ENCODE results near the gene ELANE. TPM values are rescaled to one million over a fixed set of nuclear protein-coding genes. Genes with fewer than 3 reads are reported as not detected.
A peak's percentile ranks its signal among the peaks of the same experiment; 100 is the strongest.

ELANE gene
- total RNA-seq = 0.52 TPM
- long read RNA-seq, partial matches to known transcripts = 0 of 1 reads
- long read RNA-seq, other reads (novel, unspliced or antisense) = 0 of 1 reads

DNA sequence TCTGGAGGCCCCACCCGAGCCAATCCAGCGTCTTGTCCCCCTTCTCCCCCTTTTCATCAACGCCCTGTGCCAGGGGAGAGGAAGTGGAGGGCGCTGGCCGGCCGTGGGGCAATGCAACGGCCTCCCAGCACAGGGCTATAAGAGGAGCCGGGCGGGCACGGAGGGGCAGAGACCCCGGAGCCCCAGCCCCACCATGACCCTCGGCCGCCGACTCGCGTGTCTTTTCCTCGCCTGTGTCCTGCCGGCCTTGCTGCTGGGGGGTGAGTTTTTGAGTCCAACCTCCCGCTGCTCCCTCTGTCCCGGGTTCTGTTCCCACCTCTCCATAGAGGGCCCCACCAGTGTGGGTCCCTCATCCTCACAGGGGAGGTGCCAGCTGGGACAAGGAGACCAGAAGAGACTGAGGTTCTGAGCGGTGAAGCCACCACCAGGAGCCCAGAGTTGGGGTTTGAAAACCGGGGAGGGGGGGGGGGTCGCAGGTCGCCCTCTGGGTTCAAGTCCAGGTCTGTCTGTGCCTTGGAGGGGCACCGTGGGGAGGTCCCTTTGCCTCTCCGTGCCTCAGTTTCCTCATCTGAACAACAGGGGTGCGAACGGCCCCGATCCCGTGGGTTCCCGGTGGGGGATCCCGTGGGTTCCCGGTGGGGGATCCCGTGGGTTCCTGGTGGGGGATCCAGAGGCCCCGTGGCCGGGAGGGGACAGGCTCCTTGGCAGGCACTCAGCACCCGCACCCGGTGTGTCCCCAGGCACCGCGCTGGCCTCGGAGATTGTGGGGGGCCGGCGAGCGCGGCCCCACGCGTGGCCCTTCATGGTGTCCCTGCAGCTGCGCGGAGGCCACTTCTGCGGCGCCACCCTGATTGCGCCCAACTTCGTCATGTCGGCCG, at the start of gene ELANE:
Gene ELANE, plus strand, starts transcription at position 168 of the 878 bp plus-strand sequence. Its CDS starts 26 bp downstream, at position 194.
- H3K27ac ChIP-seq = peak within 1 kb of the TSS; percentile 68
- DNase-seq (peak; percentile 63), ATAC-seq (no peak)
- peaks cover 19% of the 10 kb centered on the region for H3K27me3 ChIP-seq
- intact Hi-C loops (cut with DNase I) = loop anchor here (10.0 kb wide), 1 partner anchor 88 kb away; no protein-coding TSS in a partner anchor
- peaks cover 16% of the 10 kb centered on the region for H3K4me1 ChIP-seq
- H3K4me3 ChIP-seq = no peak within 1 kb of the TSS
- H3K9me3 ChIP-seq = no peaks in the 10 kb centered on the region
- no peak for TF ChIP-seq CTCF (IDR thresholded peaks at IDR 0.05)
- H3K36me3 ChIP-seq = no peaks in the 10 kb centered on the region

GRCh38 chr19:802498-803098, 49.5 kb upstream of the ELANE start:
- Histone ChIP-seq H3K36me3 (peaks cover 77% of the 10 kb centered on the region), H3K9me3 (no peaks in the 10 kb centered on the region), H3K27ac (peak overlapping the region; percentile 30), H3K4me1 (peaks cover 46% of the 10 kb centered on the region), H3K27me3 (no peaks in the 10 kb centered on the region), H3K4me3 (peak overlapping the region; percentile 7)
- no peak for TF ChIP-seq CTCF (IDR thresholded peaks at IDR 0.05)
- intact Hi-C loops (cut with DNase I) = no loop called here
- DNase-seq = no peak
- ATAC-seq = no peak

DNA sequence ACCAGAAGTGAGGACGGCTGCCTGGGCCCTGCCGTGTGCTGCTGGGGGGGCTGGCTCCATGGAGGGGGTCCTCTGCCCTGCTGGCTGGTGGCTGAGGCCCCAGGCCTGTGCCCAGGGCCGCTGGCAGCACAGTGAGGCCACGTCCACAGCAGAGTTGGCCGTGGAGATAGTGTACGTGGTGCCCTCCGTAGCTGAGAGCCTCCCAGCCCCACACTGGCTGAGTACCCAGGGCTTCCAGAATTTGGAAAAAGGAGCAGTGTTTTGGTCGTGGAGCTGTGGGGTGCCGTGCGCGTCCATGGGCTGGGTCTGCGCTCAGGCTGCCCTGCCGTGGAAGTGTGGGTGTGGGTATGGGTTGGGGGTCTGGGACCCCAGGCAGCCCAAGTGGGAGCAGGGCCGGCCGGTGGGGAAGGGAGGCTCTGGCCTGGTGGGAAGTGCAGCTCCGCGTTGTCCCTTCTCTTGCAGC, 49.0 kb upstream of the ELANE start:
- no peaks in the 10 kb centered on the region for H3K9me3 ChIP-seq
- H3K36me3 ChIP-seq = peaks cover 83% of the 10 kb centered on the region
- ATAC-seq (no peak), DNase-seq (no peak)
- H3K4me3 ChIP-seq = no peak overlapping the region
- peaks cover 46% of the 10 kb centered on the region for H3K4me1 ChIP-seq
- H3K27me3 ChIP-seq = no peaks in the 10 kb centered on the region
- no peak for TF ChIP-seq CTCF (IDR thresholded peaks at IDR 0.05)
- H3K27ac ChIP-seq = peak overlapping the region; percentile 30
- intact Hi-C loops (cut with DNase I) = no loop called here

DNA sequence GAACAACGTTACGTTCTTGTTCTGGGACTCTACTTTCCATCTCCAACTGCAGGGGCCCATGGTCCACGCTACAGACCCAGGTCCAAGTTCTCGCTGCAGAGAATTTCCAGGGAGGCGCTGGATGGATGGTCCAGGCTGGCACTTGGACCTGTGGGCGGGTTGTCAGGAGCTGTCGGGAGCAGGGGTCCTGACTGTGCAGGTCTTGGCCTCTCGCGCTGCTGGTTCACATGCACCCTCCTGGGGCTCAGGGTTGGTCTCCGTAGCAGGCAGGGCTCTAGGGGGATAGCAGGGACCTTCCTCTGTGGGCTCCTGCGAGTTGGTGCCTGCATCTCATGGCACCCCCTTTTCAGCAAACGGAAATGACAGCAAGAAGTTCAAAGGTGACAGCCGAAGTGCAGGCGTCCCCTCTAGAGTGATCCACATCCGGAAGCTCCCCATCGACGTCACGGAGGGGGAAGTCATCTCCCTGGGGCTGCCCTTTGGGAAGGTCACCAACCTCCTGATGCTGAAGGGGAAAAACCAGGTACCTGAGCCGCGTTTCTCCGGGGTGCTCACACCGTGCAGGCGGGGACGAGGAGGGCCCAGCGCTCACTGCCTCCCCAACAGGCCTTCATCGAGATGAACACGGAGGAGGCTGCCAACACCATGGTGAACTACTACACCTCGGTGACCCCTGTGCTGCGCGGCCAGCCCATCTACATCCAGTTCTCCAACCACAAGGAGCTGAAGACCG, 48.3 kb upstream of the ELANE start:
- peaks cover 45% of the 10 kb centered on the region for H3K4me1 ChIP-seq
- no peak for ATAC-seq
- H3K27me3 ChIP-seq = no peaks in the 10 kb centered on the region
- H3K9me3 ChIP-seq = no peaks in the 10 kb centered on the region
- DNase-seq = peak; percentile 60
- no peak overlapping the region for H3K4me3 ChIP-seq
- intact Hi-C loops (cut with DNase I) = no loop called here
- TF ChIP-seq CTCF (IDR thresholded peaks at IDR 0.05) = no peak
- H3K36me3 ChIP-seq = peaks cover 90% of the 10 kb centered on the region
- H3K27ac ChIP-seq = no peak overlapping the region

- intact Hi-C loops (cut with DNase I) = no loop called here
- ATAC-seq (no peak), DNase-seq (peak; percentile 61)
- Histone ChIP-seq H3K27ac (no peak overlapping the region), H3K27me3 (no peaks in the 10 kb centered on the region), H3K9me3 (no peaks in the 10 kb centered on the region), H3K36me3 (peaks cover 93% of the 10 kb centered on the region), H3K4me3 (no peak overlapping the region), H3K4me1 (peaks cover 38% of the 10 kb centered on the region)
- TF ChIP-seq CTCF (IDR thresholded peaks at IDR 0.05) = no peak
Observed at GRCh38 chr19:804419-805165, 47.5 kb upstream of the ELANE start.

Data from upper lobe of right lung (tissue), 1 donor.